ENCODE measurements around the gene SEMA3D. TPM values are rescaled to one million over a fixed set of nuclear protein-coding genes. Genes with fewer than 3 reads are reported as not detected.
A peak's percentile ranks its signal among the peaks of the same experiment; 100 is the strongest.
"Not testable (repeated sequence)": the region's sequence is repeated elsewhere in the genome, so short reads cannot be mapped to it uniquely, and the experiment has no call there.

Gene SEMA3D
- polyA plus RNA-seq, 1 donor: 57.7 TPM

DNA sequence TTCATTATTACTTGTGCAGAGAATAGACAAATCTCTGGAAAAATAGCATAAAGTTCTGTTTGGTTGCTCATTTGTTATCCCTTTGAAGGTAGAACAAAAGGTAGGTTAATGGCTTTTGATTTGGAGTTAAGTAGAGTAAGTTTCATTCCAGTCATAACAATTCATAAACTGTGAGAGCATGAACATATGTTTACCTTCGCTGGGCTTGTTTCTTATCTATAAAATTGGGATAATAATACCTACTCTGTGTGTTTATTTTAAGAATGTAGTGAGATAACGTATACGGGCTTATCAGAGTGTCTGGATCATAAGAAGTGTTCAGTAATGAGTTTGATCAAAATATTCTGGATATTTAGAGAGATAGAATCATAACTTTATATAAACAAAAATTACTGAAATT lies 155.4 kb downstream of the SEMA3D start:
- DNase-seq: no peak

DNA sequence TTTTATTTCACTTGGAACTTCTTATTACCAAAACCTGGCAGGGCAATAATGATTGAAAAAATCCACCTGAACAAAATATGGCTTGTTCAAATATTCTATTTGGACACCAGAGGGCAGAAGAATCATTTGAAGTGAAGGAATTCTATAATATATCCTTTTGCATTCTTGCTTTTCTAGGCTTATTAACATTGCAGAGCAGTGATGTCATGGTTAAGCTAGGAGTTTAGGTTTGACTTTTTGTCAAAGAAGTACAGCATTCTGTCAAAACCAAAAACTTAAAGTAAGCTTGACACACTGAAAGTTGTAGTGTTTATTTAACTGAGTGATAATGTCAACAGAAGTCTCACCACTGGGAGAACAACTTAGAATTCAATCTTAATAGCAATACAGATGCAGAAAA lies 156.0 kb downstream of the SEMA3D start:
- peak; percentile 47 for DNase-seq

DNA sequence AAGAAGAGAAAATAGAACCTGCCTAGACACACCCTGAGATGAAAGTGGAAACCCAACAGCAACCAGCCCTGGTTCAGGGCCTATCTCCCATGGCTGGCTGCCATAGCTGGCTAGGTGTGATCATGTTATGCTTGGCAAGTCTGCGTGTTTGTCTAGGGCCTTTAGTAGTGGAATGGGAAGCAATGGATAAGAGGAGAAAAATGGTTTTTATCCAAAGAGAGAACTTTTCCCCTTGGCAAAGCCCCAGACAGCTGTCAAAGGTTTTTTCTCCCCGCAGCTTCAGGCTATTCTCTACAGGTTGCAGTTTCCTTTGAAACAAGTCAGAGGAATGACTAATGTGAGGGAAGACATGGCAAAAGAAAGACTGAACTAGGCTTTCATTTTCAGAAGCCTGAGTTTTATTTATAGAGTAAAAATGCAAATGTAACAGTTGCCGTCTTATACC lies 161.5 kb downstream of the SEMA3D start:
- no peak for DNase-seq

DNA sequence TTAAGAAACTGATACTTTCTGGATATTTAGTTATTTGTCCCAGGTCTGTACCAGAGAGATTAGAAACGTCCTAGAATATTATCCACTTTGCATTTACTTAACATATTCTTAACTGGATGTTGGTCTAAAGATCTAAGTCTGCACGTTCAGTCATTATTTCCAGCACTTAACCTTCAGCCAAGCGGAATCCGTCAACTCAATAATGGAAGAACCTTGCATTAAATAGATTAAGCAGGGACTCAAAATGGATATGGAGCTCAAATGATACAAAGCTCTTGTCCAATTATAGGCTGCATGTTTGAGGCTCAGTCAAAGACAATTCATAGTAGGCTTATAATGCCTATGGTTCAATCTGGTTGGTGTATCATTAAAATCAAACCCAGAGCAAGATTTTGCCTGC lies 162.9 kb downstream of the SEMA3D start:
- DNase-seq: no peak

DNA sequence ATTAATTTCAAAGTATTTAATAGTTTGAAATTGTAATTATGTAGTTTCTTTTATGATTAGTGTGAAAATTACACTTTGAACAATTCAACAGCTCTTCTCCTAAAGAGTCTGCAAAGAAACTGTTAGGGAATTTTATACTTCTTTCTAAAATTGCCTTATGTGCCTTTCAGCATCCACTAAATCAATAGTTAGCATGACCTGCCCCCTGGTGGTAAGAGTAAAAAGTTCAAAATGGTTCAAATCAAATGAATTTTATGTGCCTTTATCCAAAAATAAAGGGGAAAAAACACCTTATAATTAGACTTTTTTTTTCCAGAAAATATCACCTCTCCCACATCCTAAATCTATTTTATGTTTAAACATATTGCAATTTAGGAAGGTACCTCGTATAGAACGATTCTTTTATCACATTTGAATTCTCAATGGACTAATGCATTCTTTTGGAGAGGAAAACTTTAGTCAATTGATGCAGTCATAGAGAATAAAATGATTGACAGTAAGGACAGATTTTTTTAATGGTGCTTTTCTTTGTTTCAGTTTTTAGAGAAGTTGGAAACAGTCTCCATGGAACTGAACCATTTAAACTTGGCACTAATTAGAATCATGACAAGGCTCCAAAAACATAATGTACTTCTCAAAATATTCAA lies 163.7 kb downstream of the SEMA3D start:
- peak; percentile 65 for DNase-seq

DNA sequence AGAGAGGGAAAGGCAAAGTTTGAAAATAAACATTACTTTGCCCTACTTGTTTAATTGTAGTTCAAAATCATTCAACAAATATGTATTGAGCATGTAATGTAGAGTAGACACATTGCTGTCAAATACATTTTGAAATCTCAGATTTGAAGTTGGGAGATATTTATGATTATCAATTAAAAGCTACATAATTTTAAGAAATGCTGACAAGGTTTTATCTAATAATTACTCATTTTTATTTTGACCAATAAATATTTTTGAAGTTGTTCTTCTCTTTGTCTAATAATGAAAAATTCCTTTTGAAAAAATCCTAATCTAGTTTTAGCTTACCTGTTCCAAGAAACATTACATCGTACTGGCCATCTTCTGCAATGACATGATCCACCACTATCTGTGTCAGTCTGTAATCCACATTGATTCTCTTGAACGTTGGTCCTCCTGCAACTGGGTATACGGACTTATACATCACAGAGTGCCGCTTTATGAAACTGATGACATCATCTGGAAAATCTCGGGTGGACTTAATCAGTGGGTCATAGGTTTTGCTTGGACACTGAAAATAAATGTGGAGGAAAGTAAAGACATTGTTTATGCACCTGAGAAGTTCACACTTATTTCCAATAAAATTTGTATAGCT lies 164.7 kb downstream of the SEMA3D start:
- DNase-seq: no peak

DNA sequence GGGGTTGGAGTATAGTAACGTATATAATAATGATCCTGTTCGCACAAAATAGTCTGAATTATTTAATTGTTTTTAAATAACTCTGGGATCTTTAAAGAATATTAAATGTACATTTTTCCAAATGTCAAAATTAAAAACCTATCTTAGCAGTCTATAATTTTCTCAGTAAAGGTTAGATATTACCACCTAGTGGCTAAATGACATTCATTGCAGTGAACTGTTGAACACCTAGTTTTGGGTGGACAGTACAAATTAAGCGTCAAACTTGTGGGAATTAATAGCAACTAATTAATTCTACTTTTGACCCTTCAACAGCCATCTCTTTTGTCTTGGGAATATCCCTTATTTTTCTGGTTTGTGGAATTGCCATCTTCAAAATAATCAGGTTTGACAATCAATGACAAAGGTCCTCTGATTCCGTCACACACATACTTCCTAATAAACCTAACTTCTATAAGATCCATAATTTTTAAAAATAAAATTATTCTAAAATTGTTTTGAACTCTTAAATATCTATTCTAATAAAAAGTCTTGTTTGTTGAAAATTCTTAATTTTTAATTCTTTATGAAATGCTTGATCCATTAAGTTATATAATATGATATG lies 165.7 kb downstream of the SEMA3D start:
- no peak for DNase-seq

DNA sequence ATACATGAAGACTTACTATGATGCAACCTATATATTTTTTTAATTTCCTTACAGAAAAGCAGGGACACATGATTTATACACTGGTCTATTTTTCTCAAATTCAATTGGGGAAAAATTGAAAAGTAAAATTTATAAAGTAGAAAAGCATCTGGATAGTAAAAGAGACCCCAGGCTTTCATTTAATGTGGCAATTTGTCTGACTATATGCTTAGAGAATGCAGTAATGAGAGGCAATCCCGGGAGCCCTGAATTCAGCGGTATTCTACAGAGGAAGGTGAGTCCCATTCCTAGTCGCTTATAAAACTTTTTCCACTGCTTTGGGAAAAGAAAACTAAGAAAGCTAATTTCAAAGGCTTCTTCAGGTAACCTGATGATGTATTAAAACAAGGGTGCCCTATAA lies 167.1 kb downstream of the SEMA3D start:
- DNase-seq: no peak

DNA sequence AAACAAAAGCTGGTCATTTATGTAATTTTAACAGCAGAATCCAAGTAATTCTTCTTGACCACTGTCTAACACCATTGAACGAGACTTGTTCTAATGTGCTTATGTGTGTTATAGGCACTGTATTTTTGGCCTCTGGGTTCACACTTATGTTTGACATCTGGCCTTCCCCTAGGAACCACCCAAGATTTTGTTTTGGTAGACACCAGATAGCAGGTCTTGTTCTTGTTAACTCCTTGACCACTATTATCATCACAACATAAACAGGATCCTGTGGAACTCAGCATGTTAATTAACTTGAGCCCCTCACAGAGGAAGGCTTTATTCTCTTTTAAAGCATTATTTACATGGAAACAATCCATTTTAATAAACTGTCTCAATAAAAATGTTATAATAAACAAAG lies 167.7 kb downstream of the SEMA3D start:
- DNase-seq: no peak

DNA sequence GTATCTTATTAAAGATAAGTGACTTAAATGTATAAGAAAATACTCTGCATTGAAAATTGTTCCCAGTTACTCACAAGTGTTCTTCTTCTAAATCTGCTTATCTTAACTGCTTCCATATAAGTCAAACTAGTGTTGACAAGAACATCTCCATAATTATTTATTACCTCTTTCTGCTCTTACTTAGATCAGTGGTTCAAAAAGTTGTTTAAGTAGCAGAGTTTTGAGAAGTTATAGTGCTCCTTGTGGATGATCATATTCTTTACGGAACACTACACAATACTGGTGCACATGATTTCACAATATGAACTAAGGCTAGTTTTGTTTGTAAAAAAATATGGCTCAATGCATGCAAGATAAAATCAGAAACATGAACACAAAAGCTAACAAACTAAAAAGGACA lies 168.4 kb downstream of the SEMA3D start:
- DNase-seq: no peak

DNA sequence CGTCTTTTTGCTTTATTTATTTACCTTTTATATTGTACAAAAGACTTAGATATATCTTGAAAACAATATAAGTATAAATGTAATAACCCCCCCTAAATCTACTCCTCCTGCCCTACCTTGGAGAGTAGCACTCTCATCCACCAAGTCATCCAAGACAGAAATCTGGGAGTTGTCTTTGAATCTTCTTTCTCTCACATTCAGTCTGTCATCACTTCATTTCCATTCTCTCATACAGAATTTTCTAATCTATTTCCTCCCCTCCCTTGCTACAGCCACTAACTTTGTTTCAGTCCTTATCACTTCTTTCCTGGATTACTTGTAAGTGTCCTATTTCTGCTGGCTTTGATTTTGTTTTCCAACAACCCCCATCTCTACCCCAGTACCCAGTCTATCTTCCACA lies 170.6 kb downstream of the SEMA3D start:
- no peak for DNase-seq

DNA sequence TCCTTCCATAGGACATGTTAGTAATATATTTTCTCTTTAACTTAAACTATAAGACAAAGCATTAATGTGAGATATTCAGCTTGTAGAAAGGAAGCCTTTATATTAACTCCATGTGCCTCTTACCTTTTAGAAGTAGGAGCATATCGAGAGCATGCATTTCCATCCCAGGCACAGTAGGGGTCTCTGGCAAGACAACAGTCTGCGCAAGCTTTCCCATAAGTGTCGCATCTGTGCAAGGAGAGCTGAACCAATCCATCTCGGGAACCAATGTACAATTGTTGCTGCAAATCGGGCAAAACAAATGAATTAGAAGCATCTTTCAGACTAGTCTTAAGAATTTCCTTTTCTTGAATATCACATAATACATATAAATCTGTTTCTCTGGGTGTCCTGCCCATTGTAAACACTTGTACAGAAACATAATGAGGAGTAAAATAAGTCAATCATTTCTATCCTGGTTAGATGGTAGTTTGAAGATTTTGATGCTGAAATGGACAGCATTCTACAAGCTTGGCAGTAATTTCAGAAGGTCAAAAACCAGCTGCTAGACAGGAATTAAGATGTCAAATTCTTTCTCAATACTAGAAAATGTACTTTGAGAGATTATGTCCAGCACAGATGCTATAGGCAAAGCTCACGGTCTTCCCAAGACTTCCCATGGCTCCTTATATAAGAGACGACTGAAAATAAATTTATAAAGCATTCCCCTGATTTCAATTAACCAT lies 171.8 kb downstream of the SEMA3D start:
- DNase-seq: no peak

DNA sequence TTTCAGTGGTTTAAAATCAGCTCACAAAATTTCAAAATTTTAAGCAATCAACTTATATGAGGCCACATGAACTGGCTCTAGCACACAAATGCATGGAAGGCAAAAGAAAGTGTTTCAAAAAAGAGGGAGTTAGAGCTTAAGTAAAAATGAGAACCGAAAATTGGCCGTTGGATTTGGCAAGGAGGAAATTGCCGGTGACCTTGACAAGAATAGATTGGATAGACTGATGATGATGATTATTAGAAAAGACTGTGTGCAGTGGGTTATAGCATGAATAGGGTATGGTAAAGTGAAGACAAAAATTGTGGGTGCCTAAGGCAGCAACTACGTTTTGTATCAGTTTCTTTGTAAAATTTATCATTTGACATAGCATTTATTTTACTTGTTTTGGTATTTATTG lies 175.7 kb downstream of the SEMA3D start:
- no peak for DNase-seq

DNA sequence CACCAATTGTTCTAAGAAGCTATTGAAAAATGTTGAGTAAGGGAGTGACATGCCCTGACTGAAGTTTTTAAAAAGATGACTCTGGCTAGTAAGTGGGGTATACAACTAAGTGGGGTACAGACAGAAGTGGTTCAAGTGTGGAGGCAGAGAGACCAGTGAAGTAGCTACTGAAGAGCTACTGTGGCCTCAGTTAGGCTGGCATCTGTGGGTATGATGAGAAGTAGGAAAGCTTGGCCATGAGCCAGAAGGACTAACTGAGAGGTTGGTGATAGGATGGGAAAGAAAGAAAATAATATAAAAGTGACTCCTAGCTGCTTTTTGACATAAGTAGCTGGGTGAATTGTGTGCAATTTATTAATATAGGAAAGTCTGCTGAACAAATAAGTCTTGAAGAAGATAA lies 176.6 kb downstream of the SEMA3D start:
- no peak for DNase-seq

DNA sequence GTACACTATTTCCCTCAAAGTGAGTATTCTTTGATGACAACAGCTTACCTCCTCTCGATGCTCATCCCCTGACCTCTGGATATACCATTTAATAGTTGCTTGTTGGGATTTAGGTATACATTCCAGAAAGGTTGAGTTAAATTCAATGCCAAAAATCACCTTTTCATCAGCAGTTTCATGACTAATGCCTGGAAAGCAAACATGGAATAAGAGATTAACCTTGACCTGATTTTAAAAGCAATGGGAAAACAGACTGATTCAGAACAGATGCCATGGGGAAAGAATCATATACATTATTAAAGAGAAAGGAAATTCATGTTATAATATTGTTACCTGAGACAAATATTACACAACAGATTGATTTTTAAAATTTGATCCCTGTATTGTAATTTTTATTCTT lies 180.1 kb downstream of the SEMA3D start:
- no peak for DNase-seq

DNA sequence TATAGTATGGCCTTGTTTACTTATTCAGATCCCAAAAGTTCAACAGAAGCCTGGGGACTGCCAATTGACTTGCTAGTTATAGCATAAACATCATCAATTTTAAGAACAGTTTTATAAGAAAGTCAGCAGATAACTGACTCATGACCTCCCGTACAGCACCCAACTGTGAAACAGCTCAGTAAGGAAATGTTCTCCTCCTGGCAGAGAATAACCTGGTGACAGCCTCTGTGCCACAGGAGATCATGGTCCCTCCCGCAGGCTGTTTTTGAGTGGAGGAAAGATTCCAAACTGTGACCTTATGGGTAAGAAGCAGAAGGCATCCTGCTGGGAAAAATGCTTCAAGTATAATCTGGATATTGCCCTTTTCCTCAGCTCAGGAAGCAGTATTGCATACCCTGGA lies 182.5 kb downstream of the SEMA3D start:
- no peak for DNase-seq

DNA sequence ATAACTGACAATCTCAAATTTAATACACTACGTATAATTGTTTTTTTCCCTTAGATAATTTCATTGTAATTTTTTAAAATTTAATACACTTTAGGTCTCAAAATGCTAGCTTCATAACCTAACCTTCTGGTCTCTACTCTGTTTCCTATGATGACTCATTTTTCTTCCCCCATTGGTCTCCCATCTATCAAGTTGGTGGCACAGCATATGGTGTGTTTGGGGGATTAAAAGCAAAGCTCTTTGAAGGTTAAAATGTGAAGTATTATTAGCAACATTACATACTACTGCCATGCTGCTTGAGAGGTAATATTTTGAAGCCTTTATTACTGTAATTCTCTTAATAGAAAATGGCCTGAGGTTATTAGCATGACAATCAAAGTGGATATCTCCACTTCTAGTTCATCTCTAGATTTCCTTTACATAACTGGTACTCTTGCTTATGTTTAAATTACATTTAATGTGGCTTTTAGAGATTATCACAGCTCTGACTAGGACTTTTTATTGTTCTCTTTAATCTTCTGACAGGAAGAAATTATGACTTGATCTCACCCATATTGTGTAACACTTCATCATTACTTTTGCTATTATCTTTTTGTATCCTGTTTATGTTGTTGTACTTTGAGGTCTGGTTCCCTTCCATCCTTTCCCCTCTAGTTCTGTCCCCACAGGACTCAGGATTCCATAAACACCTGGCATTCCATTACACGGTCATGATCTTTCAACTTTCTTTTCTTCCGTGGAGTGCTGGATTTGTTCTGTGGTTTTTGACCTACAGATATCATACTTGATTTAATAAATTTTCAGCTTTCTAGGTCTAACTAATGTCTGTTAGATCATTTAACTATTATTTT lies 185.1 kb downstream of the SEMA3D start:
- no peak for DNase-seq

DNA sequence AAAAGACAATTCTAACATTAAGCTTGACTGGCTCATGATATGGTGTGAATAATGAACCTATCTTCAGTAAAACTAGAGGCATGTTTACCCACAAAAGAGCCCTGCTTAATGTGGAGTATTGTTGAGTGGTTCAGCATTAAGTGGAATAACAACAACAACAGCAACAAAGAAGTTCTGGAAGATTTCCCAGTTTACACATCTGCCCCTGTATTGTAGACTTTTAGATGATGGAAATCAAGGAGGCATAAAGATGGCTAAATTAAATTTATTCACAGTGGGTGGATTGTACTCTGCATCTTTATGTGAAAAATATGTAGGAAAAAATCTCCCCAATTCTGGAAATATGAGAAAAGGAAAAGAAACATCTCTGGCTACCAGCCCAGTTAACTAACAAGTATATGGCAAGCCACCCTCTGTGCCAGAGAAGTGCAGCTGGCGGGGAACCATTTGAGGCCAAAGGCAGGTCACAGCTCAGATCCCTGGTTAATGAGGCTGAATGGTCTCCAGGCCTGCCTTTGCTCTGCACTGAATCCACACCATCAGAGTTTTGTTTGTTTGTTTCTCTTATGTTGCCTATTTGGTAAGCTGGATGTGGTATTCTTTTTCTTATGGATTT lies 186.0 kb downstream of the SEMA3D start:
- no peak for DNase-seq

DNA sequence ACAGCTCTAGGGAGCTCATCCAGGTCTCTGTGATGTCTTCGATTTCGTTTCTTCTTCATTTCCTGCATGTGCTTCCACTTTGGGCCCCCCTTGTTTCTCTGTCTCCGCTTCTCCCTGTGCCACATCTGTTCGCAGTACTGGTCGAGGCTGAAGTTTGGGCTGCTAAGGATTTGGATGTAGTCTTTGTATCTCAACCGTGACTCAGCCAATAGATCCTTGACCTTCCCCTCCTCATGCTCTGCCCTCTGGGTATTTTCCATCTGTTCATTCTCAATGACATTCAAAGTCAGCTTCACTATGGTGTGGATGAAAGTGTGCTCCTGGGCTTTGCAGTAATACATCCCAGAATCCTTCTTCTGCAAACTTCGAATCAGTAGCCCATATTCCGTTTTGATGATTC lies 187.4 kb downstream of the SEMA3D start:
- DNase-seq: no peak

DNA sequence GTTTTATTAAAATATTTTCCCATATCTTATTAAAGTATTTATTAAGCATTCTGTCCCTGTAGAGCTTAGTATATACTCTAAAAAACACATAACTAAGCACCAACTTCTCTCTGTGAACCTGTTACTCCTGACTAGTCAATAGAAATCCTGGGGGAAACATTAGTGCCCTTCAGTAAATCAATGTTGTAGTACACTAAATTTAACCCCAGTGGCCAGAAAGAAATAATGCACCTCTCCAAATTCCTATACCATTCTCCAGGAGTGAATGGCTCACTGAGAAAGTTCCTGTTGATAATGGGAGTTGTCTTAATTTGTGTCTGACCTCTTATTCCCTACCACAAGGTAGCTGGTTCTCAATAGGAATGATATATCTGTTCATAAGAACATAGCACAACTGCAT lies 188.2 kb downstream of the SEMA3D start:
- DNase-seq: no peak

DNA sequence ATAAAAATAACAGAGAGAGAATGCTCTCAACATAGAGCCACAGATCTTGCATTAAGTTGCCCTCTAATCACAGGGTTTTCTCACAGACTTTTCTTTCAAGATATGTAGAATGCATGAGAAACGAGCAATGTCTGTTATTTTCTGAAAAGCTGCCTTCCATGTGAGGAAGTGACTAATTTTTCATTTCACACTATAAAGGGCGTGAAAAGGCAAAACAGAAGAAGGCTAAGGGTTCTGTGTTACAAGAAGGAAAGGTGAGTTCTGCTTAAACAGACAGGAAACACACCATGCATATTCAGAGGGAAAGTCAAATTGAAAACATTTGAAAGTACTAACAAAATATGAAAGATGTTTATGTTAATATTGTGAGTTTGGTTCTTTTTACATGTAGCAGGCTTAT lies 189.2 kb downstream of the SEMA3D start:
- no peak for DNase-seq

DNA sequence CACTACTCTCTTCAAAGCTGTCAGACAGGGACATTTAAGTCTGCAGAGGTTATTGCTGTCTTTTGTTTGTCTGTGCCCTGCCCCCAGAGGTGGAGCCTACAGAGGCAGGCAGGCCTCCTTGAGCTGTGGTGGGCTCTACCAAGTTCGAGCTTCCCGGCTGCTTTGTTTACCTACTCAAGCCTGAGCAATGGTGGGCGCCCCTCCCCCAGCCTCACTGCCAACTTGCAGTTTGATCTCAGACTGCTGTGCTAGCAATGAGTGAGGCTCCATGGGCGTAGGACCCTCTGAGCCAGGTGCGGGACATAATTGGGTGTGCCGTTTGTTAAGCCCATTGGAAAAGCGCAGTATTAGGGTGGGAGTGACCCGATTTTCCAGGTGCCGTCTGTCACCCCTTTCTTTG lies 193.9 kb downstream of the SEMA3D start:
- DNase-seq: not testable (repeated sequence)
